Measurements from ENCODE around the gene MED9.

- TF ChIP-seq CTCF (IDR thresholded peaks at IDR 0.05) (no peak), POLR2A (IDR thresholded peaks at IDR 0.05) (no peak)
Observed at GRCh38 chr17:17487998-17488397, 11.2 kb downstream of the MED9 start.

Data from esophagus squamous epithelium (tissue), 4 donors.